Peyer's patch (tissue), 4 donors: ENCODE measurements around the gene SPIN3. TPM values are rescaled to one million over a fixed set of nuclear protein-coding genes. Genes with fewer than 3 reads are reported as not detected.
"Not testable (repeated sequence)": the region's sequence is repeated elsewhere in the genome, so short reads cannot be mapped to it uniquely, and the experiment has no call there.

Source experiments
- DNase-seq, 3 donors: peaks; one replicate each; pipeline ENCODE4 v3.0.0-alpha.2; 2017 to 2019
- H3K27ac ChIP-seq, 4 donors: fragments of 200-600 bp; sonication (generic); one replicate each; pipeline ENCODE4 v1.5.1; 2016 to 2019
- H3K27me3 ChIP-seq, 2 donors: fragments of 200-600 bp; sonication (generic); one replicate each; pipeline ENCODE4 v1.5.1; 2019
- H3K36me3 ChIP-seq, 3 donors: fragments of 200-600 bp; sonication (generic); one replicate each; pipeline ENCODE4 v1.5.1; 2016 to 2019
- H3K4me1 ChIP-seq, 4 donors: fragments of 200-600 bp; sonication (generic); one replicate each; pipeline ENCODE4 v1.5.1; 2016 to 2019
- H3K4me3 ChIP-seq, 4 donors: fragments of 200-600 bp; sonication (generic); 1 replicate in 3 of 4; 2 replicates in 1 of 4; pipeline ENCODE4 v1.5.1; 2016 to 2019; ENCODE audit warnings: mild to moderate bottlenecking in 1 of 4
- H3K9me3 ChIP-seq, 4 donors: fragments of 200-600 bp; sonication (generic); one replicate each; pipeline ENCODE4 v1.5.1; 2016 to 2019; ENCODE audit warnings: mild to moderate bottlenecking in 1 of 4
- CTCF ChIP-seq, 6 experiments: fragments of 450-650 bp in 4 of 6; fragments of 200-600 bp in 2 of 6; sonication (generic) in 1 of 6; IDR thresholded peaks; one replicate each; pipeline ENCODE4 v1.5.1; 2017 to 2019; ENCODE audit warnings: antibody characterized with exemption in 6 of 6, mild to moderate bottlenecking in 3 of 6, moderate library complexity in 1 of 6
- POLR2A ChIP-seq, 2 donors: fragments of 450-650 bp; IDR thresholded peaks; one replicate each; pipeline ENCODE4 v1.5.1; 2017; ENCODE audit warnings: antibody characterized with exemption in 2 of 2, mild to moderate bottlenecking in 2 of 2, moderate library complexity in 2 of 2
- total RNA-seq, 4 donors: library from RNA; depleted of rRNA; stranded (reverse); fragments of >200 nt; gene quantifications; one replicate each; pipeline ENCODE4 v1.1.0, GENCODE V29; 2016

The SPIN3 gene
- total RNA-seq, 4 donors from 2014 or later: 5.3 to 22.3 (median 12.4) TPM

GRCh38 chrX:56947699-56948098 lies 47.6 kb downstream of the SPIN3 start:
- no peaks in the 10 kb centered on the region for H3K4me1 ChIP-seq
- no peak overlapping the region for H3K4me3 ChIP-seq
- no peak for TF ChIP-seq CTCF (IDR thresholded peaks at IDR 0.05)
- TF ChIP-seq POLR2A (IDR thresholded peaks at IDR 0.05): no peak
- no peak for DNase-seq
- no peaks in the 10 kb centered on the region for H3K27me3 ChIP-seq
- no peaks in the 10 kb centered on the region for H3K9me3 ChIP-seq
- no peaks in the 10 kb centered on the region for H3K36me3 ChIP-seq
- H3K27ac ChIP-seq: no peak overlapping the region

- DNase-seq, H3K9me3 ChIP-seq, H3K27ac ChIP-seq: not testable (repeated sequence)
Measured at GRCh38 chrX:56946201-56946600, 49.1 kb downstream of the SPIN3 start.

GRCh38 chrX:56945226-56945625 lies 50.1 kb downstream of the SPIN3 start:
- H3K27ac ChIP-seq, H3K27me3 ChIP-seq, H3K4me3 ChIP-seq, H3K4me1 ChIP-seq, H3K36me3 ChIP-seq, DNase-seq, H3K9me3 ChIP-seq: not testable (repeated sequence)

More at GRCh38 chrX:56946201-56946600, 49.1 kb downstream of the SPIN3 start:
- not testable (repeated sequence) for H3K36me3 ChIP-seq, H3K4me3 ChIP-seq, H3K27me3 ChIP-seq, H3K4me1 ChIP-seq

- DNase-seq: no peak
- Histone ChIP-seq H3K27ac (no peak overlapping the region), H3K4me1 (no peaks in the 10 kb centered on the region), H3K4me3 (no peak overlapping the region), H3K9me3 (no peaks in the 10 kb centered on the region), H3K36me3 (no peaks in the 10 kb centered on the region), H3K27me3 (no peaks in the 10 kb centered on the region)
- TF ChIP-seq POLR2A (IDR thresholded peaks at IDR 0.05) (no peak), CTCF (IDR thresholded peaks at IDR 0.05) (no peak)
Measured at GRCh38 chrX:56943264-56943663, 52.1 kb downstream of the SPIN3 start.

Other genes starting within 250 kb of the SPIN3 start
- 10 to 100 TPM in 2 of 4 donors, 1 to 10 TPM in 1, not detected in 1; 7.2 to 11.5 (median 10.1) TPM for gene SPIN2B, start 126.0 kb upstream of the SPIN3 start, total RNA-seq
- gene SPIN2A, start 141.9 kb upstream of the SPIN3 start, total RNA-seq: 1 to 10 TPM in 1 of 4 donors, under 1 TPM in 3; 0.53 to 4.1 (median 0.78) TPM